Measurements from ENCODE around the gene FSHR.

DNA sequence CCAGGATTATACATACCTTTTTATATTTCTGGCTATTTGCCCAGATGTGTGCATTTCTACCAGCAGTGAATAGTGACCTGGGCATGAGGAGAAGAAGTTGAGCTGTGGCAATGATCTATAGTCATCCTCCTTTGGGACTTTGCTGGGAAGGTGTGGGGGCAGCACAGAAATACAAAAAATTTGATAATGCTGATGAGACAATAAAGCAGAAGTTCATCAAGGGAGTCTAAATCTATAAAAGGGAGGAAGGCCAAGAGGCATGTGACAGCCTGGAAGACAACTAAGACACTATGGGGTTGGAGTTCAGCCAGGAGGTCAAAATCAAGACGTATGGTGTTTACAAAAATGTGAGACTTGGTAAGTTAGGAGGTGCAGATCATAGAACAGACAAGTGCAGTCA lies 52.2 kb downstream of the FSHR start:
- no peak for TF ChIP-seq CTCF (conservative IDR thresholded peaks at IDR 0.05; ENCODE audit: low read depth, low read length)
- no peak for TF ChIP-seq EZH2 (IDR thresholded peaks at IDR 0.05; ENCODE audit: low read length, unreplicated experiment)

Data from PC-3 (cell line).